HepG2 (cell line): Measurements from ENCODE around the gene INPP5E. TPM values are rescaled to one million over a fixed set of nuclear protein-coding genes. Genes with fewer than 3 reads are reported as not detected.

Experiments used
- ATAC-seq: fragments of 200-7000 bp; cut with Tn5 transposase; 3 replicates; pipeline ENCODE4 v1.9.1; 2020; ENCODE audit warnings: mild to moderate bottlenecking, moderate library complexity
- BruUV-seq: library from RNA; stranded (reverse); fragments of 400-500 nt; replicated peaks from 2 replicates; lab custom pipeline; 2021; lab: Mats Ljungman, UMichigan
- CTCF ChIA-PET: fragments of 300-600 bp; formaldehyde crosslinking; extraction: SDS; loops from one replicate; lab custom pipeline; 2021; ENCODE audit warnings: low total read pairs, inconsistent platforms, low intra/inter-chr PET ratio; lab: Yijun Ruan, JAX
- POLR2A ChIA-PET: fragments of 350-600 bp; sonication (Branson Sonifier 250); formaldehyde crosslinking; loops from one replicate; lab custom pipeline; 2020; ENCODE audit warnings: antibody characterized with exemption, inconsistent platforms; lab: Yijun Ruan, JAX
- DNase-seq: peaks from one replicate; pipeline ENCODE4 v3.0.0-alpha.2; 2015; ENCODE audit warnings: low spot score
- FAIRE-seq: peaks from 3 replicates; lab custom pipeline; 2011; peaks lifted over from hg19 to GRCh38; lab: Jason Lieb, UNC
- H2AFZ ChIP-seq: one replicate; pipeline ENCODE4 v1.6.1; 2011; ENCODE audit warnings: low read length, inconsistent platforms
- H3K27ac ChIP-seq: fragments of 300-600 bp; 3 replicates; pipeline ENCODE4 v1.8.0; 2011; ENCODE audit warnings: mixed run types, mild to moderate bottlenecking, mixed read lengths, low read length, inconsistent platforms; ENCODE audit not compliant: insufficient read depth; ENCODE audit errors: extremely low read length
- H3K27me3 ChIP-seq, 2 experiments: fragments of 200-600 bp in 1 of 2; 2 replicates in 1 of 2; 3 replicates in 1 of 2; pipeline versions ENCODE4 v1.6.0 to v1.8.0; 2011; ENCODE audit warnings: low read length in 2 of 2, mild to moderate bottlenecking in 2 of 2, moderate library complexity in 2 of 2, inconsistent platforms in 1 of 2; ENCODE audit not compliant: insufficient read depth in 2 of 2, control insufficient read depth in 1 of 2
- H3K36me3 ChIP-seq, 2 experiments: fragments of 200-600 bp in 1 of 2; replicated peaks in 1 of 2; 2 replicates in 1 of 2; 3 replicates in 1 of 2; pipeline versions ENCODE4 v1.5.1 to v1.8.0; 2011; ENCODE audit warnings: low read length in 2 of 2, inconsistent platforms in 1 of 2; ENCODE audit not compliant: insufficient read depth in 2 of 2, control insufficient read depth in 1 of 2
- H3K4me1 ChIP-seq: 2 replicates; pipeline ENCODE4 v1.5.1; 2012; ENCODE audit warnings: low read length, inconsistent platforms; ENCODE audit not compliant: insufficient read depth
- H3K4me2 ChIP-seq: 2 replicates; pipeline ENCODE4 v1.6.0; 2011; ENCODE audit warnings: low read depth, low read length, inconsistent platforms
- H3K4me3 ChIP-seq, 3 experiments: fragments of 200-600 bp in 1 of 3; sonication (generic), shearing (Covaris generic) in 1 of 3; replicated peaks in 1 of 3; 2 replicates each; pipeline ENCODE4 v1.5.1; 2011 to 2016; ENCODE audit warnings: low read length in 3 of 3, inconsistent platforms in 2 of 3, low read depth in 2 of 3, mild to moderate bottlenecking in 2 of 3, control low read depth in 1 of 3, mixed read lengths in 1 of 3; ENCODE audit not compliant: insufficient read depth in 1 of 3
- H3K79me2 ChIP-seq: one replicate; pipeline ENCODE4 v1.6.1; 2011; ENCODE audit warnings: low read length, inconsistent platforms; ENCODE audit not compliant: insufficient read depth
- H3K9ac ChIP-seq: 2 replicates; pipeline ENCODE4 v1.6.0; 2011; ENCODE audit warnings: mild to moderate bottlenecking, low read depth, low read length, inconsistent platforms; ENCODE audit not compliant: insufficient read depth
- H3K9me3 ChIP-seq: 2 replicates; pipeline ENCODE4 v1.5.1; 2012; ENCODE audit warnings: mild to moderate bottlenecking, low read length
- H4K20me1 ChIP-seq: 2 replicates; pipeline ENCODE4 v1.6.0; 2011; ENCODE audit warnings: inconsistent platforms, mild to moderate bottlenecking, low read length, moderate library complexity; ENCODE audit not compliant: insufficient read depth
- CCDC6 ChIP-seq: sonication (generic); formaldehyde crosslinking; IDR thresholded peaks from 2 replicates; pipeline ENCODE4 v1.8.1; 2022; ENCODE audit warnings: mild to moderate bottlenecking, missing genetic modification reagents, moderate library complexity
- MIER2 ChIP-seq: IDR thresholded peaks from 2 replicates; pipeline ENCODE4 v1.6.1; 2016; ENCODE audit warnings: missing biosample characterization, missing genetic modification reagents
- POGZ ChIP-seq: sonication (generic); formaldehyde crosslinking; IDR thresholded peaks from 2 replicates; pipeline ENCODE4 v1.4.0; 2020; ENCODE audit warnings: mild to moderate bottlenecking, missing genetic modification reagents
- RAD51 ChIP-seq: fragments of 450-650 bp; IDR thresholded peaks from 2 replicates; pipeline ENCODE4 v1.6.1; 2016; ENCODE audit warnings: borderline replicate concordance
- RCOR2 ChIP-seq: IDR thresholded peaks from 2 replicates; pipeline ENCODE4 v1.6.1; 2016; ENCODE audit warnings: missing biosample characterization, missing genetic modification reagents
- SAFB2 ChIP-seq: sonication (generic); formaldehyde crosslinking; IDR thresholded peaks from 2 replicates; pipeline ENCODE4 v1.5.1; 2020; ENCODE audit warnings: missing genetic modification reagents, low read depth, mild to moderate bottlenecking, borderline replicate concordance
- SMAD3 ChIP-seq: sonication (generic); formaldehyde crosslinking; IDR thresholded peaks from 2 replicates; pipeline ENCODE4 v1.4.0; 2020; ENCODE audit warnings: missing genetic modification reagents
- TCF7 ChIP-seq: sonication (generic); IDR thresholded peaks from 2 replicates; pipeline ENCODE4 v1.6.1; 2016; ENCODE audit warnings: antibody characterized with exemption, low read depth
- ZBTB21 ChIP-seq: sonication (generic); formaldehyde crosslinking; IDR thresholded peaks from 2 replicates; pipeline ENCODE4 v1.4.0; 2020; ENCODE audit warnings: missing genetic modification reagents
- ZNF326 ChIP-seq: sonication (generic); formaldehyde crosslinking; IDR thresholded peaks from 2 replicates; pipeline ENCODE4 v1.4.0; 2020; ENCODE audit warnings: missing genetic modification reagents, borderline replicate concordance
- ZNF451 ChIP-seq: sonication (generic); formaldehyde crosslinking; IDR thresholded peaks from 2 replicates; pipeline ENCODE4 v1.5.0; 2020; ENCODE audit warnings: mild to moderate bottlenecking, missing genetic modification reagents
- ZNF512B ChIP-seq: sonication (generic); formaldehyde crosslinking; IDR thresholded peaks from 2 replicates; pipeline ENCODE4 v1.5.1; 2020; ENCODE audit warnings: missing genetic modification reagents, mild to moderate bottlenecking, borderline replicate concordance
- ZNF549 ChIP-seq: sonication (generic); formaldehyde crosslinking; IDR thresholded peaks from 2 replicates; pipeline ENCODE4 v1.5.0; 2020; ENCODE audit warnings: missing genetic modification reagents
- ZSCAN21 ChIP-seq: sonication (generic); formaldehyde crosslinking; IDR thresholded peaks from 2 replicates; pipeline ENCODE4 v1.8.0; 2022; ENCODE audit warnings: mild to moderate bottlenecking, missing genetic modification reagents, moderate library complexity, borderline replicate concordance
- WGBS: methylation state at CpG from one replicate; pipeline ENCODE4 v1.1.6; 2017; ENCODE audit warnings: low lambda C conversion rate; 5-methylcytosine and 5-hydroxymethylcytosine counted together
- in situ Hi-C: cut with HindIII; loops from 2 replicates; pipeline ENCODE4 v1.10.0; 2017; ENCODE audit warnings: low pct_unique_long_range_greater_than_20kb; ENCODE audit not compliant: extremely low pct_ligation_motif_present
- intact Hi-C: fragments of 100-400 bp; cut with micrococcal nuclease; formaldehyde crosslinking; loops from one replicate; pipeline ENCODE4 v1.10.0; 2022; ENCODE audit not compliant: unreplicated experiment
- polyA plus RNA-seq, 8 experiments: library from polyadenylated mRNA; depleted of rRNA in 3 of 8; stranded (reverse) in 7 of 8; unstranded in 1 of 8; fragments of >200 nt; fragmentation: Illumina TruSeq in 4 of 8; extraction: Trizol in 4 of 8; gene quantifications; 2 replicates each; pipeline versions ENCODE4 v1.2.1 to v1.2.3, GENCODE V29; 2011 to 2016; ENCODE audit warnings: low read depth in 4 of 8, missing spikeins in 1 of 8, mixed read lengths in 1 of 8; ENCODE audit not compliant: insufficient read depth in 1 of 8
- total RNA-seq, 5 experiments: library from RNA; depleted of rRNA; stranded (reverse); fragments of >200 nt; fragmentation: Illumina TruSeq; extraction: Trizol; gene quantifications; 2 replicates each; pipeline ENCODE4 v1.2.3, GENCODE V29; 2016; ENCODE audit warnings: low read depth in 1 of 5
- TF ChIP-seq, protein P1 (sequence below): IDR thresholded peaks from 2 replicates; pipeline ENCODE4 v1.6.1; 2012; ENCODE audit warnings: low read length, improper control_type of control experiment

Gene INPP5E
- total and polyA plus RNA-seq, 2 of the 13 experiments (the other 11 are each of a cell fraction or from before 2014, with no cell fraction given) = 5.5 TPM

GRCh38 chr9:136429683-136430491 lies 9.8 kb downstream of the INPP5E start:
- no peak overlapping the region for H3K27ac ChIP-seq
- no peak overlapping the region for H3K9ac ChIP-seq
- TF ChIP-seq POGZ = no peak
- no peak for TF ChIP-seq ZNF451 (CRISPR knock-in tag)
- no peak for TF ChIP-seq TCF7
- TF ChIP-seq MIER2 (CRISPR knock-in tag) = no peak
- TF ChIP-seq ZSCAN21 (CRISPR knock-in tag) = no peak
- no peak for TF ChIP-seq ZBTB21 (CRISPR knock-in tag)
- no peak for TF ChIP-seq RCOR2 (CRISPR knock-in tag)
- TF ChIP-seq SMAD3 = no peak
- no peak for TF ChIP-seq SAFB2
- no peak for TF ChIP-seq ZNF512B (CRISPR knock-in tag)
- no peak for TF ChIP-seq ZNF549 (CRISPR knock-in tag)
- TF ChIP-seq CCDC6 (CRISPR knock-in tag) = no peak
- no peak for TF ChIP-seq RAD51
- TF ChIP-seq, protein P1, sequence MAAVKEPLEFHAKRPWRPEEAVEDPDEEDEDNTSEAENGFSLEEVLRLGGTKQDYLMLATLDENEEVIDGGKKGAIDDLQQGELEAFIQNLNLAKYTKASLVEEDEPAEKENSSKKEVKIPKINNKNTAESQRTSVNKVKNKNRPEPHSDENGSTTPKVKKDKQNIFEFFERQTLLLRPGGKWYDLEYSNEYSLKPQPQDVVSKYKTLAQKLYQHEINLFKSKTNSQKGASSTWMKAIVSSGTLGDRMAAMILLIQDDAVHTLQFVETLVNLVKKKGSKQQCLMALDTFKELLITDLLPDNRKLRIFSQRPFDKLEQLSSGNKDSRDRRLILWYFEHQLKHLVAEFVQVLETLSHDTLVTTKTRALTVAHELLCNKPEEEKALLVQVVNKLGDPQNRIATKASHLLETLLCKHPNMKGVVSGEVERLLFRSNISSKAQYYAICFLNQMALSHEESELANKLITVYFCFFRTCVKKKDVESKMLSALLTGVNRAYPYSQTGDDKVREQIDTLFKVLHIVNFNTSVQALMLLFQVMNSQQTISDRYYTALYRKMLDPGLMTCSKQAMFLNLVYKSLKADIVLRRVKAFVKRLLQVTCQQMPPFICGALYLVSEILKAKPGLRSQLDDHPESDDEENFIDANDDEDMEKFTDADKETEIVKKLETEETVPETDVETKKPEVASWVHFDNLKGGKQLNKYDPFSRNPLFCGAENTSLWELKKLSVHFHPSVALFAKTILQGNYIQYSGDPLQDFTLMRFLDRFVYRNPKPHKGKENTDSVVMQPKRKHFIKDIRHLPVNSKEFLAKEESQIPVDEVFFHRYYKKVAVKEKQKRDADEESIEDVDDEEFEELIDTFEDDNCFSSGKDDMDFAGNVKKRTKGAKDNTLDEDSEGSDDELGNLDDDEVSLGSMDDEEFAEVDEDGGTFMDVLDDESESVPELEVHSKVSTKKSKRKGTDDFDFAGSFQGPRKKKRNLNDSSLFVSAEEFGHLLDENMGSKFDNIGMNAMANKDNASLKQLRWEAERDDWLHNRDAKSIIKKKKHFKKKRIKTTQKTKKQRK = no peak
- no peak for TF ChIP-seq ZNF326 (CRISPR knock-in tag)
- H3K36me3 ChIP-seq = peaks cover 4 to 6% of the 10 kb centered on the region in 2 experiments; a peak in 3 of 5 replicates
- no peak for FAIRE-seq
- intact Hi-C loops (no loop called here), in situ Hi-C loops (no loop called here)
- no peaks in the 10 kb centered on the region for H3K79me2 ChIP-seq
- CTCF ChIA-PET = no interaction called here
- H3K9me3 ChIP-seq = no peaks in the 10 kb centered on the region
- WGBS = 87% methylated on average over 20 of the region's 32 CpGs
- H4K20me1 ChIP-seq = no peaks in the 10 kb centered on the region
- no peak overlapping the region for H2AFZ ChIP-seq
- no TSS peak for BruUV-seq
- POLR2A ChIA-PET = no interaction called here
- no peak overlapping the region for H3K4me2 ChIP-seq
- H3K4me1 ChIP-seq = no peaks in the 10 kb centered on the region
- no peak for DNase-seq
- no peak overlapping the region for H3K4me3 ChIP-seq
- ATAC-seq = no peak; the same call in 2 of the 3 replicates
- H3K27me3 ChIP-seq = no peaks in the 10 kb centered on the region
